COR-L47 (cell line): Measurements from ENCODE around the gene C1orf105.
"Not testable (repeated sequence)": the region's sequence is repeated elsewhere in the genome, so short reads cannot be mapped to it uniquely, and the experiment has no call there.

ENCODE experiments used
- DNase-seq: peaks from one replicate; lab custom pipeline; 2025; lab: John Stamatoyannopoulos, UW

C1orf105 gene, protein sequence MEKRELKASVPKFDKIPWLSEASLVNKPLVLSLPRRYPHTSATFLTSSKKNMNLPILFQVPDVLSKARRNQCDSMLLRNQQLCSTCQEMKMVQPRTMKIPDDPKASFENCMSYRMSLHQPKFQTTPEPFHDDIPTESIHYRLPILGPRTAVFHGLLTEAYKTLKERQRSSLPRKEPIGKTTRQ

DNA sequence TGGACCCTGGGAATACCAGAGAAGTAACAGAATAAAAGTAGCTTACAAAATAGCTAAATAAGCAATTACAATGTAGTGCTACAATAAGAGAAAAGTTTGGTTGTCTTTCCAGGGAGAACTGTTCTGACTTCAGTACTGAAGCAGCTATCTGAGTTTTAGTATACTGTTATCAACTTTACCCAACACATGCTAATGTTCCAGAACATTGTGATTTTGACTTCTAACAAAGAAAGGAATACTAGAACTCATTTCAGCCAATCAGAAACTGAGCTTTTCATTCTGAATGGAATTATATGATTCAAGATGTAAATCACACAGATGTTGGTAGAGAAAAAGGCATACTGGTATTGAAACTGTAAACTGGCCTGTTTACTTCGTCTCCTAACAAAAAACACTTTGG is at the start of gene C1orf105:
Gene C1orf105, plus strand, starts transcription at position 301 of the 400 bp plus-strand sequence. CDS start 201 bp downstream, outside the sequence.
- DNase-seq: no peak

DNA sequence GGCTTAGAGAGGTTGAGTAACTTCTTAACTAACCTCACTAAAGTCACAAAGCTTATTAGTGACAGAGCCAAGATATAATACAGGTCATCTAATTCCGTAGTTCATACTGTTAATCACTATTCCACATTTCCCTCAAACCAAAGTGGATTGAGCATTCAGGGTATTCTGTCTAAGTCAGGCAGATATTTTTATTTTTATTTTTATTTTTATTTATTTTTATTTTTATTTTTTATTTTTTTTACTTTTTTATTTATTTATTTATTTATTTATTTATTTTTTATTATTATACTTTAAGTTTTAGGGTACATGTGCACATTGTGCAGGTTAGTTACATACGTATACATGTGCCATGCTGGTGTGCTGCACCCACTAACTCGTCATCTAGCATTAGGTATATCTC is 48.8 kb upstream of the C1orf105 start:
- DNase-seq: not testable (repeated sequence)

DNA sequence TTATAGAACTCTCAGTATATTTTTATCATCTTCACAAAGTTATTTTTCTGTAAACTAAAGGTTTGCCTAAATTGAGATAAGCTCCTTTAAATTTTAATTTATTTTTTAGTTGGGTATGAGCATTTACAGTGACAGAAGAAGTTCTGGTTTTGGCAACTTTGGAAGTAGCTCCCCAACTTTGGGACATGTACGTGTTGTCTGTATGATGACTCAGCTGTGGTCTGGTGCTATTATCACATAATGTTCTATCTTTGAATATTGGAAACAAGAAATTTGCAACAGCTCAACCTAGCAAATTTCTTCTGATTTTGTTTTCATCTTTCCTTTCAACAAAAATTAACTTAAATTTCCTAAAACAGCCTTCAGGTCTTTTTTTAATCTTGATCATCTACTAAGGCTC is 46.6 kb upstream of the C1orf105 start:
- DNase-seq: no peak

DNA sequence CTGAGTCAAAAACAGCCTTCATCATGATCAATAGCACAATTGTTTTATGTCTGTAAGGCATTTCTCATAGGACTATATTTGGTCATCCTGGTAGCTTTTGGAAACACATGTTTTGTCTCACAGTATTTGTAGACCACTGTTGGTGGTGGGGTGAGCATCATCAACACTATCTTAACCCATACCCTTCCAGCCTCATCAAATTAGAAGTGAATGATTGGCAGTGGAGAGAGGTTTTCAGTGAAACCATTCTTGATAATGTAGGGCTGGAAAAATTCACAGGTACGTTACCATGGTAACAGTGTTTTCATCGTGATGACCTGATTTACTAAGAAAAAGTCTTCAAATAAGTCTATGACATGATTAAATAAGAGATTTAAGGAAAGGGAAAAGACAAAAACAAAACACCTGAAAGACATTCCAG is 45.3 kb upstream of the C1orf105 start:
- DNase-seq: no peak

DNA sequence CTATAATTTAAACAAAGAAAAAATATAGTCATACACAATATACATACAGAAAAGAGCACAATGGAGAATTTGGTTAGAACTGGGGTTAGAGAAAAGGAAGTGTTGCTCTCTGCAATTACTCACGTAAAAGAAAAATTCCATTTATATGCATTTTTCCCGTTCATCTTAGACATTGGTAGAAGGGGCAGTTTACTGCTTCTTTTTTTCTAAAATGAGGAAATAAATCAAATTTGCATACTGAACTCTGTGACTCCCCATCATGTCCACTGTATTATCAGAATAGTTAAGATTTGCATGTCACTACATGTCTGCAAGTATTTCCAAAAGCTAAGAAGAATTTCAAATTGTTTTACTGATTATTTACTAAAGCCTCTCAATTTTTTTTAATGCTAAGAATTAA is 44.1 kb upstream of the C1orf105 start:
- DNase-seq: no peak

DNA sequence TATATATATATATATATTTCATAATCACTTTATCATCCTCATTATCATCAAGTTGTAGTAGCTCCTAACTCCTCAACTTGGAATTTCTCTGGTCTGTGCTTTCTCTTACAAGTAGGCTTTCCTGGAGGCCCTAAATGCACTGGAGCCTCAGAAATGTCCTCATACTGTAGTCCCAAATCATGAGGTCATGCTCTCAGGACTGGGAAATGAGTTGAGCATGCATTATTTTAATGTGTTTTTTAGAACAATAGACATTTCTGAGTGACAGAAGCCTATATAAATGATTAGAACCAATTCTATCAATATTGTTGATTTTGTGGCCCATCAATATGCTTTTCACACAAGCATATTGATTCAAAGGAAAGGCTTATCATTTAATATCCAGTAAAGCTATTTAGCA is 42.9 kb upstream of the C1orf105 start:
- no peak for DNase-seq

DNA sequence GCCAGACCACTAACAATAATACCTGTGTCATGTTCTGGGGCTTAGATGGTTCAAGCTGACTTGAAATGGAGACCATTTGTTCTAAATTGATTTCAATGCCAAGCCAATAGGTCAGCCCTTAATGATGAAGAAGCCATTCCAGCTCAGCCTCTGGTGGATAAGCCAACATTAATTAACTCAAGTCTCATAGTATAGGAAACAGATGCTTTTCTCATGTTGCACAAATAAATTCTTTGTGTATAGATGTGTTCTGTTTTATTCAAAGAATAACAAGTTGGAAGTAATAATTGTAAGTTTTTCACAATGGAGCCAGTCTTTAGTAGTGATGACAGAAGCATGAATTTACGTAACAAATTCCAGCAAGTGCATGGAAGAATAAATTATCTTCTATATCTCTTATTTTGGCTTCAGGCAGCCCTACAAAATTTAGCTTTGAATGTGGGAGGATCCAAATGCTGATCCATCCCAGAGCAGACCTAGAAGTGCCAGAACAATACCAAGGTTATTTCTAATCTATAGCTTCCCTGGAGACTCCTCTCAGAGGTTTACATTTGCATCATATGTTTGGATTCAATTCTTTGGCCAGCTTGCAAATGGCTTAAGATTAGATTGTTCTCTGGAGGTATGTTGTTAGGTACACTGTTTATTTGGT is 42.2 kb upstream of the C1orf105 start:
- no peak for DNase-seq

DNA sequence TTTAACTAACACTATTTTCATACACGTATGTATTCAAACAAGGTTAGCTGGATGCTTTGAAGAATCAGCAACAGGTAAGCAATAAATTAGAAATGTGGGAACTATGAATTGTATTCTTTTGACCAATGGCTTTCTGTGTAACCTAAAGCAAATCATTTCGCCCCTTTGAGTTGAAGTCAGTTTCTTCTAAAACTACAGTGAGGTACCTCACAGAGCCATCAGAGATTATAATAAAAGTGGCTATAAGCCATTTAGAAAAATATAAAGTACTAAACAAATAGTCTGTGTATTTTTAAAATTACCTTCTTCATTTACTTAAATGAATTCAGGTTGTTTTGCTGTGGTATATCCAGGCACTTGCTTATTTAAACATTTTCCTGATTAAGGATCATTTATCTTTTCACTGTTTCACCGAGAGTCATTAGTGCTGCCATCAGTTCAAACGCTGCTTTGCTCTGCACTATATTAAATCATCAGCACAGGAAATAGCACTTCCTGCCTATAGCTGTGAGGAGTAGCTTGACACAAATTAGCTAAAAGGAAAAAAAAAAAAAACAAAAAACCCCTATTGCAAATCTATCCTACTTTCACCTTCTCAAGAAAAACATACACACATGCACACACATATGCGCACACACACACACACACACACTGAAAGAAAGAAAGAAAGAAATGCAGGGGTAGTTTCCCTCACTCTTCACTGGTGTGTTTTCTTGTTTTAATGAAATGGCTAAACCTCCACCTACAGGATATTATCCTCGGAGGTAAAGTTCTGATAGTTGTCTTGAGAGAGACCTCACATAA is 39.8 kb upstream of the C1orf105 start:
- no peak for DNase-seq

DNA sequence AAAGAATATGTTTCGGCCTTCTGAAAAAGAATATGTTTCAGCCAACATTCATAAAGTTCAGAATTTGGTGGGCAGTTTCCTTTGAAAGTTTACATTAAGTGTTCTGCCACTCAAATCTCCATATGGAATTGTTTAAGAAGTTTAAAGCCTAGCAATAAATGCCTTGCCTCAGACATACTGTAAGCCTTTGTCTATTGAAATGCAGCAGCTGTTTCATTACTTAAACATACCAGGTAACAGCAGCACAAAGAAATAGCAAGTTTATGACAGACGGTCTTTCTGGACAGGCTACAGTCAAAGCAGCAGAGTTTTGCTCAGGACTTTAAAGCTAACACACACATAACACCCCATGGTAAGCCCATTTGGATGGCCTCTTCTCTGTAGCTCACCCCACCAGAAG is 38.5 kb upstream of the C1orf105 start:
- no peak for DNase-seq

DNA sequence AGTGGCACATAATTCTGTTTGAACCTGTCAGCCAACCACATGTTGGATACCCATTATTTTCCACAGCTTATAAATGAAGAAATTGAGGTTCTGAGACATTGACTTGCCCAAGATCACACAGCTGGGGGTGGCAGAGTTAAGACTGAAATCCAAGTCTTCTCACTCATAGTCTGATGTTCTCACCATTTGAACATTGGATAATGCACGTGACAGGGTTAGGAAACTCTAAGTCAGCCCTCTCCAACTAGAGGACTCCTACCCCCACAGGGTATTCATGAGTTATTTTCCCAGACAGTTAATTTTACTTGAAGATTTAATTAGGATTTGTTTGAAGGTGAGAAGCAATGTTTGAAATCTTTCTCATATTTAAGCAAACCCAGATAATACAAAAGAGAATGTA is 38.1 kb upstream of the C1orf105 start:
- DNase-seq: no peak

DNA sequence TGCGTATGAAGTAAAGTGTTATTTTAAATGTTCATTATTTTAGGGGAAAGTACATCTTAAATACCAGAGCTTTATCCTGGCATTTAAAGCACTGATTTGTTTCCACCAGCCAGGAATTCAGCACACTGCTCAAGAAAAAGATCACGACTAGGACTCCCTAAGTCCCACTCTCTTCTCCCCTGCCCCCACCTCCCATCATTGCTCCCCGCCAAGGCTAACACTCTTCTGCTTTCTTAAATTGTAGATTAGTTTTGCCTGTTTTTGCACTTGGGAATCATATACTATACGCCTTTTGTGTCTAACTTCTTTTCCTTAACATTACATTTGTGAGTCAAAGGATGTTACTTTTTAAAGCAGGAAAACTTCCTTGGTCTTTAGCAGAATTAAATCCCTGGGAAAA is 37.5 kb upstream of the C1orf105 start:
- DNase-seq: no peak

DNA sequence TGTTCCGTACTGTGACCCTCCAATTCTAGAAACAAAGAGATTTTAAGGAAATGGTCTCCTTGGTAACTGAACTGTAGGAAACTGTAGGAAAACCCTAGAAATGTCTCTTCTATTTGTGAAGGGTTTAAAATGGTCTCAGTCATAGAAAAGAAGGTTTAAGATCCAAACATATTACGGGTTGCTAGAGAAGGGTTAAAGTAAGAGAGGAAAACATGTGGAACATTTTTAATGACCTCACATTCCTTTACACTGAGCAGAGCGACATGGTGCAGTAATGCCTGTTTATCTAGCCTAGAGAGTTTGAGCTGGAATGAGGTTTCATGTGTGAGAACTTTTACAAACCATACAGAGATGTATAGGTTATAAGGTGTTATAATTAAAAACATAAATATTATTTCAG is 36.9 kb upstream of the C1orf105 start:
- no peak for DNase-seq

DNA sequence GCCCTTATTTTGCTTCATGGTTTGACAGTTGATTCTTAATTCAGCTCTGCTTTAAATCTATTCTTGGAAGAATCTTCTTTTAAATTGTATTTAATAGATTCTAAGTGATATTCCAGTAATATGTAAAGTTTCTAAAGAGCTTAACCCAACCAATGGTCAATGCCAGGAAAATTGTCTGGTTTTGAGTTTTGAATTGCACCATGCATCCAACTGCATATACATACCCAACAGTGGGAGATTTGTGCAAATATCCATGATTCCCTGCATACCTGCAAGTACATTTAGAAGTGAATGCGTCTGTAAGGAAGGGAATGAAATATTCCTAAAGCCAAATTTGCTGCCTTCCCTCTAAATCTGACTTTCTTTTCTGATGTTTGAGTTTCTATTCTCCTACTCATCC is 35.8 kb upstream of the C1orf105 start:
- no peak for DNase-seq

DNA sequence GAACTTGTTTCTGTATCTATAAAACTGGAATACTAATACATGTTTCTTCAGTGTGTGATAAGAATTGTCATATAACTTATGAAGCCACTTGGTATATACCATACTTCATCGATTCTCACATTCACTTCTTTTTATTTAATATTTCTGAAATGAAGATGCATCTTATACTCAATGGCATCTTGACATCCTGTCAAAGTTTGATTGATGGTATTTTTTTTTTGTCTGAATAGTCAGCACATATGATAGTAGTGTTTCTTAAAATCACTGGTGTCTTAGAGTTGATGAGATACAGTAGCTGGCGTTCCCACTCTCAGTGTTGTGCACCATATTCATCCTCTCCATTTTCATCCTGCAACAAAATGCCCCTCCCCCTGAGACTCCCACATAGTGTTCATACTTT is 34.4 kb upstream of the C1orf105 start:
- no peak for DNase-seq

DNA sequence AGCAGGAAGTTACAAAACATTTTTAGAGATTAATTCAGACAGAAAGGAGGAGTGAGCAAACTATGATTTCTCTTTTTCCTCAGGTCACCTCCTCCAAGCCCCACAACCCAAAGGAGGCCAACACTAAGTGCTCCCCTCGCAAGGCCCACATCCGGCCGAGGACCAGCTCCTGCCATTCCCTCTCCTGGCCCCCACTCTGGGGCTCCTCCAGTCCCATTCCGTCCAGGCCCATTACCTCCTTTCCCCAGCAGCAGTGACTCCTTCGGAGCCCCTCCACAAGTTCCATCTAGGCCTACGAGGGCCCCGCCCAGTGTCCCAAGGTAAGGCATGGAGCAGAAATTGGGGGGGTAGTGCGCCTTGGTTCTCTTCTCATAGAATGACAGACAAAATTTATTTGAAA is 32.0 kb upstream of the C1orf105 start:
- DNase-seq: no peak

DNA sequence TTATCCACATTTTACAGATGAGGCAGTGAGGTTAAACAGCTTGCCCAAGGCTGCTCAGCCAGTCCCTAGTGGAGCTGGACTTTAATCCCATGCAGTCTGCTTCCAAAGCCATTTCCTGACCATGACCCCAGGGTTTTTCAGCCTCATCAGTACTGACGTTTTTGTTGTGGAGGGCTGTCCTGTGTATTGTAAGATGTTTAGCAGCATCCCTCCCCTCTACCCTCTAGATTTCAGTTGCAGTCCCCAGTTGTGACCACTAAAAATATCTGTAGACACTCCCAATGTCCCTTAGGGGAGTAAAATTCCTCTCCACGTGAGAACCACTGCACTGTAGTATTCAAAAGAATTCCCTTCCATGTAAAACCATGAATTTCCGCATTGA is 30.2 kb upstream of the C1orf105 start:
- no peak for DNase-seq

DNA sequence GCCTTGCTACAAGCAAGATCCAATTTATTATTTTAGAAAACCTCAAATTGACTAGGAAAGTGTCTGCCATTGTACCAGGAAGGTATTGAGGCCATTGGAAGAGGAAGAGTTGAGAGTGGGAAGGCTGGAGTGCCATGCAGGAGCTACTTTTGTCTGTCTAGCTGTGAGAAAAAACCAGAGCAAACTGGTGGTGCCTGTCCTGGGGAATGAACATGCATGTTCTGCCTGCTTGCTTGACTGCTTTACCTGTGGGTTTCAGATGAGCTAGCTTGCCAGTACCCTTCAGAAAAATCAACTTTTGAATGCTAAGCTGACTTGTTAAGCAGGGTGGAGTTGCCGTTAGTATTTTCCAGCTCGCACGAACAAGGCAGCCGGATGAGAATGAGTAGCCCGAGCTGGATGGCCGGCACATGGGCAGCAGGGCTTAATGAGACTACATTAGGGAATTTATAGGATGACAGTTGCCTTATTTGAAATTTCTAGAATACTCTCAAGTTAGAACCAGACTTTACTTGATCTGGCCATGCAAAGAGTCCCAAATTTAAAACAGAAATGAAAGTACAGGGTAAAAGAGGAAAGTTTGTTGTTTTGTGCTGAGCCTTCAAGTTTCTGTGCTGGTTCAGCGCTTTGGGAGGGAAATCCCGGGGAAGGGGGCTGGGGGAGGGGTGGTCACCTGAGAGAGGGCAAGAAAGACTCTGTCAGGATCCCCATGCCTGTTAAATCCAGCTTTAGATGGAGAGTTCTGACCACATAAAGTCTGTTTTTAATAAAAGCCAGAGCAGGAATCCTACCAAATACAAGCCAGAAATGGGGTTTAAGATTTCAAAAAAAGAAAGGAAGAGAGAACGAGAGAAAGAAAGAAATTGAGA is 29.6 kb upstream of the C1orf105 start:
- DNase-seq: no peak

DNA sequence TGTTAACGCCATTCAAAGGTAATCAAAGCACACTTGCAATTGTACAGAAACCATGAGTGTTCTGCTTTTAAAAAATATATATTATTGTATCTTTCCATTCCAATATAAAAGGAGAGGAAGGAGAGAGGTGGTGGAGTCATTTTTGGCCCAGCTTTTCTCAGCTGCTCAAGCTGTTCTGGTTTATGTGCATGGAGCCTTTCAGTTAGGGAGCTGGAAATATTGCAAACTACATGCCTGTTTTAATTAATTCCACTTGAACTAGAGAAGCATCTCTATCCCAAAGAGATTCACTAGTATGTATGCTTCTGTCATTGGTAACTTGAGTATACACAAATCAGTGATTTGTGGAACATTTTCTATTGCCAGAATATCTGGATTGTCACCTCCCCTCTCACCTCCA is 28.5 kb upstream of the C1orf105 start:
- no peak for DNase-seq

DNA sequence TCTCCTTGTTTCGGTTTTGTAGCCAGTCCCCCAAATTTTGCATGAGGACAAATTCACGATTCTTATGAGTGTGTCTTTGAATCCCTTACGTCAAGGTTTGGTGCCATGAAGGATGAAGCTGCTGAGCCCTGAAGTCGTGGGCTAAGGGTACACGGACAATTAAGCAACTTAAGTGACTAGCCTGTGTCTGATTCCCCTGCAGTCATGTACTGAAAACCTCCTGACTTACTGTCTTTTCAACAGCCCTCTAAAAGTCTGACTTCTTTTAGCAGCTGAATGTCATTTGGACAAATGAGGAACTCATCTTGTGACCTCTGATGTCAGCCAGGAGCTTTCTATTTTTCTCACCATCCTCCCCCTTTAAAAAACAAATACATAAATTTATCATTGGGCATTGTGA is 27.1 kb upstream of the C1orf105 start:
- DNase-seq: no peak

DNA sequence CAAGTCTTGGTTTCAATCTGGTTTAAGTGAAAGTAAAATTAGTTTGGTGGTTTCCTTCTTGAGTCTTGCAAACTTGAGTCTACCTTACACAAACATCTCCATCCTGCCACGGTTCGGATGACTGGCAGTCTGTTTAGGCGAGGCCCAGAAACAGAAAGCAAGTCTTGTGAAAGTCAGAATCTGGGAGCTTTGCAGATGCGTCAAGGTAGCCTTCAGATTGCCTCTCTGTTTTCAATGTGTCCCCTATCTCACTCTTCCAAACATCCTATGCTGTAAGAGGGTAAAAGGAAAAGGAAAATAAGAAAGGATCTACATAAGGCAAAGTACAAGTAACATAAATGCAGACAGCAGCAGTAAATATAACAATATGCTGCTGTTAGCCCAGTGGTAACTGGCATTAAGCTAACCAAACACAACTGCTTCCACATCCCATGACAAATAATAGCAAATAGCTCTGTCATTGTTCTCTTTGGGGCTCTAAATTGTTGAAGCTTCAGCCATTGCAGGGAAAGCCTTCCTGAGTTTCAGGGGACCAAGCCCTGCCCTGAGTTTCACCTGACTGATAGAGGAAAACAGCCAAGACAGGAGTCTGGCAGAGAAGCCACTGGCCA is 26.2 kb upstream of the C1orf105 start:
- DNase-seq: no peak

DNA sequence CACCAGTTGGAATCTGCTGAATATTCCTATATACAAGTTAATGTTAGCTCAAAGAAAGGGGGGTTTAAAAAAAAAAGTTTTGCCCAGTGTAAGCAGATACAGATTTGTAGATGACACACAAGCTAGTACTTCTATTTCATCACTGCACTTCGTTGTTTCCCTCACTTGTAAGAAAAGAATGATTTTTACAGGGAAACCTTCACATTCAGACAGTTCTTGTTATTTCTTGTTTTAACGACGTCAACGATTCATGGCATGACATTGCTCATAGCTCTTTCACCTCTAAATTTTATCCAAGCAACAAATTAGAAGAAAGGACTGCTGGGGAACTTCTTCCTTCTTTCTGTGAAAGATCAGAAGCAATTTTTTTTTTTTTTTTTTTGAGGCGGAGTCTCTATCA is 25.7 kb upstream of the C1orf105 start:
- no peak for DNase-seq

DNA sequence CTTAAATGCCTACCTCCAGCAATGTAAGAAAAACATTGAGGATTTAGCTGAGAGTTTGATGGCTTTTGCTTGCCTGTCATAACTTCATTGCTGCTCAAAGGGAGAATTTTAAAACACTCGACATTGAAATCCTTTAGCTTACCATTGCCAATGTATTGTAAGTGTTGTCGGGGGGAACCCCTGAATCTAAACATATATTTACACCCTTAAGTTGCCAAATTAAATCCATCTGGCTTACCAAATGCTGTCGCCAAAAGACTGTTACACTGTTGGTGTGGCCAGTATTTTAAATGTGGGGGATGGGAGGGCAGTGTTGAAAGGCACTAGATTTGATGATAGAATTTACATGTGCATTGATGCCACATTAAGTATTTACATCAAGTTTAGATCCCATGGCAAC is 24.9 kb upstream of the C1orf105 start:
- DNase-seq: no peak
